ENCODE data around the gene SUPT3H.

- TF ChIP-seq CTCF (IDR thresholded peaks at IDR 0.05; ENCODE audit: control extremely low read depth in 1 of 3, insufficient read depth in 1 of 3, low read depth in 1 of 3, low read length in 3 of 3) (no peak), ASH2L (IDR thresholded peaks at IDR 0.05; ENCODE audit: low read length) (no peak), NRF1 (IDR thresholded peaks at IDR 0.05; ENCODE audit: low read depth, low read length) (no peak), YY1 (IDR thresholded peaks at IDR 0.05; ENCODE audit: low read depth, low read length) (no peak)
Observed at GRCh38 chr6:45003961-45004360, 373.8 kb downstream of the SUPT3H start.
